Activated CD8-positive, alpha-beta T cell treated with anti-CD3 and anti-CD28 coated beads for 36 hours (primary cell): ENCODE data around the gene BLACAT1. TPM values are rescaled to one million over a fixed set of nuclear protein-coding genes. Genes with fewer than 3 reads are reported as not detected.

Source experiments
- ATAC-seq: fragments of 200-7000 bp; cut with Tn5 transposase; one replicate; pipeline ENCODE4 v1.10.0; 2021; ENCODE audit warnings: mild to moderate bottlenecking, moderate library complexity
- CTCF ChIA-PET: fragments of 350-600 bp; sonication (Branson Sonifier 250); formaldehyde crosslinking; loops from one replicate; lab custom pipeline; 2021; ENCODE audit warnings: antibody characterized with exemption; lab: Charles Lee
- POLR2A ChIA-PET: fragments of 350-600 bp; sonication (Branson Sonifier 250); formaldehyde crosslinking; loops from one replicate; lab custom pipeline; 2021; ENCODE audit warnings: antibody characterized with exemption; lab: Charles Lee
- DNase-seq: peaks from one replicate; pipeline ENCODE4 v3.0.0-alpha.2; 2020
- H3K27ac Mint-ChIP-seq: one replicate; pipeline ENCODE4 v1.8.0; 2021; ENCODE audit warnings: mild to moderate bottlenecking, mixed read lengths
- H3K27me3 Mint-ChIP-seq: one replicate; pipeline ENCODE4 v1.8.0; 2021; ENCODE audit warnings: mixed read lengths
- H3K36me3 Mint-ChIP-seq: one replicate; pipeline ENCODE4 v1.8.0; 2021; ENCODE audit warnings: low read depth, mixed read lengths
- H3K4me1 Mint-ChIP-seq: one replicate; pipeline ENCODE4 v1.8.0; 2021; ENCODE audit warnings: low read depth, mixed read lengths
- H3K4me3 Mint-ChIP-seq: one replicate; pipeline ENCODE4 v1.8.0; 2021; ENCODE audit warnings: mild to moderate bottlenecking, moderate library complexity, mixed read lengths
- H3K9me3 Mint-ChIP-seq: one replicate; pipeline ENCODE4 v1.8.0; 2021; ENCODE audit warnings: mixed read lengths
- intact Hi-C: fragments of 100-400 bp; cut with micrococcal nuclease; formaldehyde crosslinking; loops from one replicate; pipeline ENCODE4 v1.10.0; 2022
- total RNA-seq, 2 experiments: library from RNA; stranded (reverse); gene quantifications; one replicate each; pipeline ENCODE4 v1.2.3, GENCODE V29; 2021
- TF ChIP-seq, protein P1 (sequence below): fragments of 200-600 bp; IDR thresholded peaks from one replicate; pipeline ENCODE4 v1.8.0; 2022; ENCODE audit warnings: antibody characterized with exemption, mild to moderate bottlenecking

The BLACAT1 gene
- total RNA-seq, 2 experiments from 2014 or later: 0.13 TPM; not detected in 1

GRCh38 chr1:205472737-205473441 lies 17.0 kb upstream of the BLACAT1 start:
- peaks cover 6% of the 10 kb centered on the region for H3K36me3 Mint-ChIP-seq
- CTCF ChIA-PET: interaction anchor here (1.1 to 6.0 kb wide), 4 partner anchors 14 to 119 kb away, joined by 3 to 52 read pairs (median 8); no protein-coding TSS in a partner anchor
- DNase-seq: no peak
- ATAC-seq: no peak
- intact Hi-C loops: no loop called here
- peaks cover 18% of the 10 kb centered on the region for H3K9me3 Mint-ChIP-seq
- POLR2A ChIA-PET: no interaction called here
- H3K27ac Mint-ChIP-seq: no peak overlapping the region
- H3K27me3 Mint-ChIP-seq: peaks cover 24% of the 10 kb centered on the region
- TF ChIP-seq, protein P1, sequence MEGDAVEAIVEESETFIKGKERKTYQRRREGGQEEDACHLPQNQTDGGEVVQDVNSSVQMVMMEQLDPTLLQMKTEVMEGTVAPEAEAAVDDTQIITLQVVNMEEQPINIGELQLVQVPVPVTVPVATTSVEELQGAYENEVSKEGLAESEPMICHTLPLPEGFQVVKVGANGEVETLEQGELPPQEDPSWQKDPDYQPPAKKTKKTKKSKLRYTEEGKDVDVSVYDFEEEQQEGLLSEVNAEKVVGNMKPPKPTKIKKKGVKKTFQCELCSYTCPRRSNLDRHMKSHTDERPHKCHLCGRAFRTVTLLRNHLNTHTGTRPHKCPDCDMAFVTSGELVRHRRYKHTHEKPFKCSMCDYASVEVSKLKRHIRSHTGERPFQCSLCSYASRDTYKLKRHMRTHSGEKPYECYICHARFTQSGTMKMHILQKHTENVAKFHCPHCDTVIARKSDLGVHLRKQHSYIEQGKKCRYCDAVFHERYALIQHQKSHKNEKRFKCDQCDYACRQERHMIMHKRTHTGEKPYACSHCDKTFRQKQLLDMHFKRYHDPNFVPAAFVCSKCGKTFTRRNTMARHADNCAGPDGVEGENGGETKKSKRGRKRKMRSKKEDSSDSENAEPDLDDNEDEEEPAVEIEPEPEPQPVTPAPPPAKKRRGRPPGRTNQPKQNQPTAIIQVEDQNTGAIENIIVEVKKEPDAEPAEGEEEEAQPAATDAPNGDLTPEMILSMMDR: no peak
- peaks cover 7% of the 10 kb centered on the region for H3K4me1 Mint-ChIP-seq
- no peak overlapping the region for H3K4me3 Mint-ChIP-seq

DNA sequence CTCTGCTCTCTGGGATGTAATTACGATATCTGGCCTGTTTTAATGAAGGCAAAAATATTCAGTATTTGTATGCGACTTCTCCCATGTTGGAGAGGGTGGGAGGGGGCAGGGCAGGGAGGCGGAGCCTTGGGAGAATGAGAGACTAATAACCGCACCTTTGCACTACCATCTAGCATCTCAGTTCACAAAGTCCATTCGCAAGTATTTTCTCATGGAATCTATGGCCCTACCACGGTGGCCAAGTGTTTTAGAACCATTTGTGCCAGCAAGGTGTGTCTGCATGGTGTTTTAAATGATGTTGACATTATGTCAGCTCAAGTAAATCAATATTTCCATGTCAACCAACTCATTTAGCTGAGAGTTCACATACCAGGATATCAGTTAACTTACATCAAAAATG lies 14.3 kb upstream of the BLACAT1 start:
- H3K27me3 Mint-ChIP-seq: peaks cover 31% of the 10 kb centered on the region
- ChIA-PET POLR2A (interaction anchor here (1.3 kb wide), 1 partner anchor 29 kb away, joined by 3 read pairs; no protein-coding TSS in a partner anchor), CTCF (interaction anchor here (1.1 to 2.0 kb wide), 3 partner anchors 15 to 73 kb away, joined by 4 to 7 read pairs (median 5); no protein-coding TSS in a partner anchor)
- no peak overlapping the region for H3K4me3 Mint-ChIP-seq
- H3K4me1 Mint-ChIP-seq: peaks cover 7% of the 10 kb centered on the region
- intact Hi-C loops: no loop called here
- peaks cover 7% of the 10 kb centered on the region for H3K9me3 Mint-ChIP-seq
- TF ChIP-seq, protein P1: no peak
- no peak for DNase-seq
- no peak overlapping the region for H3K27ac Mint-ChIP-seq
- peaks cover 6% of the 10 kb centered on the region for H3K36me3 Mint-ChIP-seq
- ATAC-seq: no peak

DNA sequence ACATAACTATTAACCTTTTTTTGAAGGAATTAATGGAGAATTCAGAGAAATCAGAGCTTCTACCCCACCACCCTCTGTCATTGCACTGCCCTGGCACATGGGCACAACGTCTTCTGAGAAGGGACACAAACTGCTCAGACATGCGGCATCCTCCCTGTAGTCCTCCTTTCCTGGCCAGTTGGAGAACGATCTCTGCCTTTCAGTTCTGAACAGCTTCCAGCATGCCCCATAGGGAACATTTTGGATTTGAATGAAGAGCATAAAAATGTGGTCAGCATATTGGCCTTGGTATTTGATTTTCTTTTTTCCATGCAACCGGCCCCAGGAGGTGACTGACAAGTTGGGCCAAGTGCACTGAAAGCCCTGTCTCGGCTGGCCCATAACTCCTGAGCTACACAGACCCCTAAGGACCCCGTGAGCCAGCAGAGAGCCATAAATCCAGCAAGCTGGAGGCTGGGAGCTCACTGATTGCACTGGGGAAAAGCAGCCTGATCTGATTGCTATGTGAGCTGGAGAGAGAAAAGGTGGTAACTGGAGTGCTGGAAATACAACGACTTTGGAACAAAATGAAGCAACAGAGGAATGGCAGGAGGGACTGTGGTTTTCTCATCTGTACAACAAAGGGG lies 10.9 kb upstream of the BLACAT1 start:
- DNase-seq: no peak
- H3K4me1 Mint-ChIP-seq: no peaks in the 10 kb centered on the region

DNA sequence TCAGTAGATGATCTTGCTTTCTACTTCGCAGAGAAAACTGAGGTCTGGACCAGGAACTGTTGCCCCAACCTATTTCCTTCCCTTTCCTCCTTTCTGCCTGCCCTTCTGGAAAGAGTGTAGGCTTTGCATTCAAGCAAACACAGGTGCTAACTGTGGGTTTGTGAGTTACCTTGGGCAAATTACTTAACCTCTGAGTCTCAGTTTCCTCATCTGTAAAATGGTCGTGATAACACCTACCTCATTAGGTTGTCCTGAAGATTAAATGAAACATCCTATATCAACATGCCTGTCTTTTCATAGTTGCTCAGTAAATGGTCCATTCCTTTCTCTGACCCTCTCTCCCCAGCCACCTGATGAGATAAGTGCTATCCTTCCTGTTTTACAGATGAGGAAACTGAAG lies 9.5 kb upstream of the BLACAT1 start:
- H3K27ac Mint-ChIP-seq: no peak overlapping the region
- TF ChIP-seq, protein P1: no peak
- no peak overlapping the region for H3K4me3 Mint-ChIP-seq
- ATAC-seq: no peak
- no peaks in the 10 kb centered on the region for H3K4me1 Mint-ChIP-seq
- intact Hi-C loops: no loop called here
- no peaks in the 10 kb centered on the region for H3K9me3 Mint-ChIP-seq
- DNase-seq: no peak
- ChIA-PET POLR2A (no interaction called here), CTCF (interaction anchor here (1.3 kb wide), 2 partner anchors 10 to 20 kb away, joined by 3 to 5 read pairs; no protein-coding TSS in a partner anchor)
- peaks cover 14% of the 10 kb centered on the region for H3K27me3 Mint-ChIP-seq
- H3K36me3 Mint-ChIP-seq: no peaks in the 10 kb centered on the region

More for the DNA sequence above, 10.9 kb upstream of the BLACAT1 start:
- intact Hi-C loops: no loop called here
- ChIA-PET POLR2A (no interaction called here), CTCF (interaction anchor here (1.2 to 1.8 kb wide), 4 partner anchors 9 to 23 kb away, joined by 3 to 5 read pairs (median 4); no protein-coding TSS in a partner anchor)
- ATAC-seq: no peak
- TF ChIP-seq, protein P1: no peak
- H3K27ac Mint-ChIP-seq: no peak overlapping the region
- H3K4me3 Mint-ChIP-seq: no peak overlapping the region
- H3K27me3 Mint-ChIP-seq: peaks cover 8% of the 10 kb centered on the region
- H3K9me3 Mint-ChIP-seq: no peaks in the 10 kb centered on the region
- no peaks in the 10 kb centered on the region for H3K36me3 Mint-ChIP-seq
